Measurements from ENCODE around the gene YLPM1. TPM values are rescaled to one million over a fixed set of nuclear protein-coding genes. Genes with fewer than 3 reads are reported as not detected.

YLPM1 gene
- total RNA-seq, 1 experiment from 2014 or later = 43.9 TPM

DNA sequence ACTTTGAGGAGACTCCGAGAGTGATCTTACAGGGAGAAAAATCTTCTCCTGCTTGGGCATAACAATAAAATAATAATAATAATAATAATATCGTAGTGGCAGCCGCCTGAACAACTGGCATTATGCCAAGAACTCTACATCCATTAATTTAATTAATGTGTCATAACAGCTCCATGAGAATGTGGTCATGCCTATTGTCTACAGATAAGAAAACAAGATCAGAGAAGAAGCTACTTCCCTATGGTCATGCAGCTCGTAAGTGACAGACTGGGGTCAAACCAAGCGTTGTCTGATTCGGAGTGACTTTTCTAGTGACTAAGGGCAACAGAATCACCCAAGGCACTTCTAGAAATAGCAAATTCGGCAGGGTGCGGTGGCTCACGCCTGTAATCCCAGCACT is 101.1 kb downstream of the YLPM1 start:
- H3K27ac ChIP-seq = no peak overlapping the region
- H3K27me3 ChIP-seq = no peaks in the 10 kb centered on the region
- H3K36me3 ChIP-seq = no peaks in the 10 kb centered on the region
- DNase-seq = no peak
- H3K4me1 ChIP-seq = no peaks in the 10 kb centered on the region
- H3K4me3 ChIP-seq = no peak overlapping the region
- H3K9me3 ChIP-seq (replicated peaks) = no peaks in the 10 kb centered on the region

DNA sequence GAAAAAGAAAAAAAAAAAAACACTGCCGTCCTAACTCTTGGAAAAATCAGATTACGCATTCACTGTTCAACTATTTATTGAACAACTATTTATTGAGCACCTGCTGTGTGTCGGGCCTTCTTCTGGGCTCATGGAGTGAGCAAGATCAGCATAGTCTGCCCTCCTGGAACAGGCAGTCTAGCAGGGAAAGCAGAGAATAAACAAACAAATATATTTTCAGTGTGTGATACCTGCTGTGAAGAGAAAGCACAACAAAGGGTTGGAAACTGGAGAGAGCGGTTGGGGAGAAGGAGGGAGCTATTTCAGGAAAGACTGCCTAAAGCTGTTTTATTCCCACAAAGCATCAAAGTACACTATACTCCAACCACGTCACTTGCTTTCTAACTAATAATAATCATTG is 102.0 kb downstream of the YLPM1 start:
- H3K36me3 ChIP-seq = no peaks in the 10 kb centered on the region
- H3K27ac ChIP-seq = no peak overlapping the region
- no peaks in the 10 kb centered on the region for H3K9me3 ChIP-seq (replicated peaks)
- no peaks in the 10 kb centered on the region for H3K27me3 ChIP-seq
- H3K4me3 ChIP-seq = no peak overlapping the region
- no peaks in the 10 kb centered on the region for H3K4me1 ChIP-seq
- no peak for DNase-seq

DNA sequence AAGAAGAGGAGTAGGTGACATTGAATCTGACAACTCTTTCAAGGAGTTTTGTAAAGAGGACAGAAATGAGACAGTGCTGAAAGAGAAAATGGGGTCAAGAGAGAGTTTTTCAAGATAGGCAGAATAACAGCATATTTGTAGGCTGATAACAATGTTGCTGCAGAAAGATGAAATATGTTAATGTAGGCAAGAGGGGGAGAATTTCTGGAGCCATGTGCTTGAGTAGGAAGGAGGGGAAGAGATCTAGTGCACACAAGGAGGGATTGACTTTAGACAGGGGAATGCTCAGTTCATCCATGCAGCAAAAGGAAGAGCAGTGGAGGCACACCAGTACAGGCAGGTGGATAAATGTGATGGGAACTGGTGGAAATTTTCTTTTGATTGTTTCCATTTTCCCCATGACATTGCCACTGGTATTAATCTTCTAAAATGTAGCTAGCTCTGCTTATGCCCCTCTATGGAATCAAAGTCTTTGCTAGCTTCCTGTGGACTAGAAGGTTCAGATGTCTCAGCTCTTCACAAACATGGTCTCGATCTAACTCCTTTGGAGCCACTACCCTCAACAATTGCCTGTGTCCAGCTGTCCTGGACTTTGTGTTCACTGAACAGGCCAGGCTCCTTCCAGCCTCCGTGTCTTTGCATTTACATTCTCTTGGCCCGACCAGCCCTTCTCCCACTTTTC is 103.7 kb downstream of the YLPM1 start:
- Histone ChIP-seq H3K36me3 (no peaks in the 10 kb centered on the region), H3K27ac (no peak overlapping the region), H3K9me3 (replicated peaks) (no peaks in the 10 kb centered on the region), H3K27me3 (no peaks in the 10 kb centered on the region), H3K4me1 (no peaks in the 10 kb centered on the region), H3K4me3 (no peak overlapping the region)
- no peak for DNase-seq

DNA sequence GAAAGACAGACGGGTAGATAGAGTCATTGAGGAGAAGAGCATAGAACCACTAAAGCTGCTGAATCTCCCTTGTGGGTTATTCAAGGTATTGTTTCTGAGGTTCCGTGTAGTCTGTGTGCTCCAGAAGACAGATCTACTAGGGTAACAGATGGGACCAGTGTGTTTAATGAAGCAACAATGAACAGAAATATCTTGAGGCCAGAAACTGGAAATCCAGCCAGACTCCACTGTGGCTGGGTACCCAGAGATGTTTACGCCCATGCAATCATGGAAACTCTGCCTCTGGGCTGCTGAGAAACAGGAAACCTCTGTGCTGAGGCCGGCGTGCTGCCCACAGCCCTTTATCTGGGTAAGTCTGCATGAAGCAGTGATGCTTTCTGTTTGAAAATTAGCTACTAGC is 104.6 kb downstream of the YLPM1 start:
- Histone ChIP-seq H3K27me3 (no peaks in the 10 kb centered on the region), H3K27ac (no peak overlapping the region)
- DNase-seq = peak in 1 of 2 experiments; percentile 28

DNA sequence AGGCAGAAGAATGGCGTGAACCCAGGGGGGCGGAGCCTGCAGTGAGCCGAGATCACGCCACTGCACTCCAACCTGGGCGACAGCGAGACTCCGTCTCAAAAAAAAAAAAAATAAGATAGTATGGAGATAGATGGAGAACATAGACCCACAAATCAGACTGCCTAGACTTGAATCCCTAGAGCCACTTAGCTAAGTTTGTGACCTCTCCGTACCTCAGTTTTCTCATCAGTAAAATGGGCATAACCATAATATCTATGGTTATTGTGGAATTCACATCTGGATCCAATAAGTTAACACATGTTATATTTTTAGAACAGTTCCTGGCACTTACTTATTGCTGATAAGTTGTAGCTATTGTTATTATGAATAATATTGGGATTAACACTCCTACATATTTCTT is 105.6 kb downstream of the YLPM1 start:
- Histone ChIP-seq H3K4me1 (no peaks in the 10 kb centered on the region), H3K9me3 (replicated peaks) (no peaks in the 10 kb centered on the region), H3K36me3 (no peaks in the 10 kb centered on the region), H3K27ac (no peak overlapping the region), H3K27me3 (no peaks in the 10 kb centered on the region), H3K4me3 (no peak overlapping the region)
- no peak for DNase-seq

More for the DNA sequence above, 104.6 kb downstream of the YLPM1 start:
- H3K36me3 ChIP-seq = no peaks in the 10 kb centered on the region
- H3K4me1 ChIP-seq = no peaks in the 10 kb centered on the region
- H3K4me3 ChIP-seq = no peak overlapping the region
- H3K9me3 ChIP-seq (replicated peaks) = no peaks in the 10 kb centered on the region

DNA sequence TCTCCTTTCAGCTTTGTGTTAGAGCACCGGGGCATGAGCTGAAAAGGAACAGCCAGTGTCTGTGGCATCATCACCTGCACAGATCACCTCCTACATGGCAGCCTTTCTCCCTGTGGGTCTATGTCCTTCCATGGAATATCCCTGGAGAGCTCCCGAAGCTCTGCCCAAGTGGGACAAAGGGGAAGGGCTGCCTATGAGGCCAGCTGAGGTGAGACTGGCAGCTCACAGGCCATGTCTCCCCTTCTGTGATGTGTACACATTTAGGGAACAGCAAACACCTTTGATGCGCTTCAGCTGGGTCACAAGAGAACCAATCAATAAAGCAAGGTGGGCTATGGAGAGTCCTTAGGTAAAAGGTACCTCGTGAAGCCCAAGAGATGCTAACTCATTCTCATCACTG is 108.7 kb downstream of the YLPM1 start:
- Histone ChIP-seq H3K4me1 (no peaks in the 10 kb centered on the region), H3K36me3 (no peaks in the 10 kb centered on the region), H3K27me3 (no peaks in the 10 kb centered on the region), H3K9me3 (replicated peaks) (no peaks in the 10 kb centered on the region), H3K27ac (no peak overlapping the region), H3K4me3 (no peak overlapping the region)
- no peak for DNase-seq

DNA sequence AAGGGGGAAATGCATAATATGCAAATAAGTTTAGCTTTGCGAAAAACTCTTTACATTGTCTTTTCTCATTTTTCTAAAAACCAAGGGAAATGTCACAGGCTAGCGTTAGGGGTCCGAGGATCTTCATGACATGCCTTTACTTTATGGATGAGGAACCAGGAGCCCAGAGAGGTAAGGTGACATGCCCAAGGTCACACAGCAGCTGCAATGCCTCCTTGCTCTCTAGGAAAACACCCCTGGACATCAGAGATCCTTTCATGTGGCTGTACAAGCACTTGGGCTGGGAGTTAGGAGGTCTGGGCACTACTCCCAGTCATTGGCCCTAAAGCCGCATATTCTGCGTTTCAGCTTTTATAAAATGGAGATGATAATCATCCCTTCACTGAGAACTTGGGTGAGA is 112.1 kb downstream of the YLPM1 start:
- DNase-seq = no peak
- no peak overlapping the region for H3K27ac ChIP-seq
- peaks cover 6% of the 10 kb centered on the region; the same call in 1 of the 2 replicates for H3K4me1 ChIP-seq
- H3K9me3 ChIP-seq (replicated peaks) = no peaks in the 10 kb centered on the region
- no peaks in the 10 kb centered on the region for H3K36me3 ChIP-seq
- H3K27me3 ChIP-seq = no peaks in the 10 kb centered on the region
- H3K4me3 ChIP-seq = no peak overlapping the region

DNA sequence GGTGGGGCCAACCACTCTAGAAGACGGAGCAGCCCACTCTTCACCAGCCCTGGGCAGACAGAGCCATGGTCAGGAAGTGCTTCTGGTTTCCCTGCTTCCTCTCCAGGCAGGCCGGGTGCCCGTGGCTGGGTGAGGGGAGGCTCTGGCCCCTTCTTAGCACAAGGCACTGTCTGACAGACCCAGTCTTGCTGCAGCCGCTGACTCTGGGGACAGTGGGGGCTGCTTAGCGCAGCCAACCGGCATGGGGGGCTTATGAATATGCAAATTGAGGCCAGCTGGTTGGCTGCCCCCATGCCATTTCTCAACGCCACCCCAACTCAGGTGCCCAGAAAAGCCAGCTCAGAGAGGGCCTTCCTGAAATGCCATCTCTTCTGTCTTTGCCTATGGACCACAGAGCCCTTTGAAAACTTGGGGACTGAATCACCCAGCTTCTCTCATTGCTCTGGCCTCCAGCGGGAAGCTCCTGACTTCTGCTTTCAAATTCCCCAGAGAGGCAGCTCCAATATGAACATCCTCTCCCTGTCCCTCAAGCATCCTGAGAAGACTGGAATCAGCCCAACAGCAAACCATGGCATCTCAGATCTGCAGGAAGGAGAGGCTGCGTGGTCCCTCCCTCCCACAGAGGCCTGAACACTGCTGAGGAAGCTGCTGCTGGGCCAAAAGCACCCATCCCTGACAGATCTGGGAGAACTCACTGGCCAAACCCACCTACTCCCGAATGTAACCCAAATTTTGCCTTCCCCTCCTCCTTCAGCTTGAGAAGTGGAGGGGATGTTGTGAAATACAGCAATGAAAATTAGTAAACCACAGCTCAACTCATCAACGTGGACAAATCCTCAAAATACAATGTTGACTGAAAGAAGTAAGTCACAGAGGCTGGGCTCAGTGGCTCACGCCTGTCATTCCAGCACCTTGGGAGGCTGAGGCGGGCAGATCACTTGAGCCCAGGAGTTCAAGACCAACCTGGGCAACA is 113.1 kb downstream of the YLPM1 start, which contains the start of gene PROX2:
TSS of gene PROX2 (minus strand) at position 205 of the 973 bp plus-strand sequence. CDS start 12,311 bp downstream, outside the sequence.
- no peaks in the 10 kb centered on the region for H3K9me3 ChIP-seq (replicated peaks)
- no peak within 1 kb of the TSS for H3K4me3 ChIP-seq
- H3K4me1 ChIP-seq = peaks cover 6% of the 10 kb centered on the region; the same call in 1 of the 2 replicates
- peak in 1 of 2 experiments; percentile 16 for DNase-seq
- H3K27me3 ChIP-seq = no peaks in the 10 kb centered on the region
- H3K36me3 ChIP-seq = no peaks in the 10 kb centered on the region
- H3K27ac ChIP-seq = no peak within 1 kb of the TSS

DNA sequence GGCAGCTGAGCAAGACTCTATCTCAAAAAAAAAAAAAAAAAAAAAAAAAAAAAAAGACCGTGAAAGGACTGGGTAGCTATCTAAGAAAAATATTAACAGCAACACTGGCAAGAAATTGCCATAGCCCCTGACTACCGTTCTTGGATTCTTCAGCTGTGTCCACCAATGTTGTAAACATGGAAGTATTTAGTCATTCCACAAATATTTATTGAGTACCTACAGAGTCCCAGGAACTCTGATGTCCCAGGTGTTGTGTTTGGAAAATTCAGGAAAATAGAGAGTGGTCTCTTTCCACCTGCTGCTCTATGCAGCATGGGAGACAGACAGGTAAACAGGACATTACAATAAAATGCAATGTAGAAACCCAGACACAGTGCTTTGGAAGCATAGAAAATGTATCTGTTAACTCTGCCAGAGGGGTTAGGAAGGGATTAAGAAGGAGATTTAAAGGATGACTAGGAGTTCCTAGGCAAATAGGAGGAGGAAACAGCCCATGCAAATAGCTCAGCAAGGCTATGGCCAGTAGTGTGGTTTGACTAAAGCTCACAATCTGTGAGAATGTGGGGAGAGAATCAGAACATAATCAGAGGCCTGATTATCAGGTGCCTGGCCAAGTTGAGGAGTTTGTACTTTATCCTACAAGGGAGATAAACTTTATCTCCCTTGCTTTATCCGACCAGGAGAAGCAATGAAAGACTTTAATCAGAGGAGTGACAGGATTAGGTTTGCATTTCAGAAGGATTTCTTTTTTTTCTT is 116.5 kb downstream of the YLPM1 start:
- no peak overlapping the region for H3K4me3 ChIP-seq
- H3K27ac ChIP-seq = no peak overlapping the region
- H3K27me3 ChIP-seq = no peaks in the 10 kb centered on the region
- H3K36me3 ChIP-seq = peaks cover 1% of the 10 kb centered on the region; the same call in 1 of the 2 replicates
- no peaks in the 10 kb centered on the region for H3K9me3 ChIP-seq (replicated peaks)
- DNase-seq = peak in 1 of 2 experiments; percentile 39
- H3K4me1 ChIP-seq = peaks cover 6% of the 10 kb centered on the region

DNA sequence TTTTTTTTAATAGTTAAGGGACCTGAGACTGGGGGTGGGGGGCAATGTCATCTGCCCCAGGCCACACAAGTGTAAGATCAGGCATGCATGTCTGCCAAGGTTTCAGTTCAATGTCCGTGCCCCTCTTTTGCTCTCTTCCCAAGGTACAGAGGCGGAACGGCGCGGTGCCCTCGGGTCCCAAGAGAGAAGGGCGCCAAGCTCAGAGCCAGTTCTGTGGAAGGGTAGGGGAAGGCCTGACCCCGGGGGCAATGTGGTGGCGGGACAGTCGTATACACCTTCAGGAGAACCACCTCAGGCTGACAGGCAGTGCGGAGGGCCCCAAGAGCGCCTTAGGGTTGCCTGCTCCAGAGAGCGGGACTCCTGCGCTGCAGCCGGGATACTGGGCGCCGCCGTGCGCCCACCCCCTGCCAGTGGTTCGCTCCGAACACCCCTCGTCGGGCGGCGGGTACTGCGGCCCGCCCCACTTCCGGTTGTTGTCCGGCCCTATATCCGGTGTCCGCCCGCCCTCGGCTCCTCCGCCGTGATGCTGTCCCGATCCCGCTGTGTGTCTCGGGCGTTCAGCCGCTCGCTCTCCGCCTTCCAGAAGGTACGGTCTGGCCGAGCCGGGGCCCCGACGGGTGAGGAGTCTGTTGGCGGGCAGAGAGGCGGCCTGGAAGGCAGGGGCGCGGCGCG is 118.5 kb downstream of the YLPM1 start, which contains the start of gene DLST:
TSS of gene DLST (plus strand) at position 486 of the 672 bp plus-strand sequence. CDS start at position 524, 38 bp downstream.
- Histone ChIP-seq H3K9me3 (replicated peaks) (no peaks in the 10 kb centered on the region), H3K4me1 (peaks cover 8% of the 10 kb centered on the region), H3K4me3 (peak within 1 kb of the TSS; percentile 78), H3K27me3 (no peaks in the 10 kb centered on the region), H3K36me3 (peaks cover 6% of the 10 kb centered on the region; the same call in 1 of the 2 replicates), H3K27ac (peak within 1 kb of the TSS; percentile 57)
- DNase-seq = peak; percentile 85 to 90

DNA sequence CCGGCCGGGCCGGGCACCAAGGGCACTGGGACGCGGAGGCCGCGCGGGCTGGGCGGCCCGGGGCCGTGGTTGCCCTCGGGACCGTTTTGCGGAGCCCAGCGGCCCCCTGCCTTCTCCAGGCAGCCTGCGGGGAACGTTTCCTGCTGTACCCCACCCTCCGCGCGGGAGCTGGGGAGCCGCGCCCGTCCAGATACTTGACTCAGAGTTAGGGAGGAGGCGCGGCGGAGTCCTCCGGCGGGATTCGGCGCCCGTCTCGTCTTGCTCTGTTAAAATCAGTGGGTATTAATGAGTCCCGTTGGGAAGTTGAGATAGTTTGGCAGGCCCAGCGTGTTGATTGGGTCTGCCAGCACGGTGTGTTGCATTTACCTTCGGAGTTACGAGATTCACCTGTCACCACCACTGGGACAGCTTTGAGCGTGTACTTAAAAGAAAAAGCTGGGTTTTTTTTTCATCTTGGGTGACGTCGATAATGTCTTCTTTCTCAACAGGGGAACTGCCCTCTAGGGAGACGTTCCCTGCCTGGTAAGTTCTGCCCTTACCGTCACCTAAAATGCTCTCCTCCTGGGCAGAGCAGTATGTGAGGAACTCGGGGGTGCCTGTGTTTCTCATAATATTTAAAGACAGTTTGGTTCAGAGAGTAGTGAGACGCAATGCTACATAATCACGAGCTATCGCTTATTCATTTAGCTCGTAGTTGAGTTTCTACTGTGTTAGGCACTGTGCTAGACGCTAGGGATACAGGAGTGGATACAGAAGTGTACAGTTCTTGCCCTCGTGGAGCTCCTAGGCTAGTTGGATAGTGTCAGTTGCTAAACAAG is 119.2 kb downstream of the YLPM1 start:
- Histone ChIP-seq H3K9me3 (replicated peaks) (no peaks in the 10 kb centered on the region), H3K27ac (peak overlapping the region; percentile 57), H3K36me3 (peaks cover 11% of the 10 kb centered on the region), H3K4me3 (peak overlapping the region; percentile 78), H3K27me3 (no peaks in the 10 kb centered on the region), H3K4me1 (peaks cover 8% of the 10 kb centered on the region)
- peak in 1 of 2 experiments; percentile 41 for DNase-seq
